ENCODE measurements around the gene HOXD9. TPM values are rescaled to one million over a fixed set of nuclear protein-coding genes. Genes with fewer than 3 reads are reported as not detected.

Gene HOXD9
- polyA plus RNA-seq, 4 donors: 0.27 to 1.9 (median 0.28) TPM; not detected in 1

DNA sequence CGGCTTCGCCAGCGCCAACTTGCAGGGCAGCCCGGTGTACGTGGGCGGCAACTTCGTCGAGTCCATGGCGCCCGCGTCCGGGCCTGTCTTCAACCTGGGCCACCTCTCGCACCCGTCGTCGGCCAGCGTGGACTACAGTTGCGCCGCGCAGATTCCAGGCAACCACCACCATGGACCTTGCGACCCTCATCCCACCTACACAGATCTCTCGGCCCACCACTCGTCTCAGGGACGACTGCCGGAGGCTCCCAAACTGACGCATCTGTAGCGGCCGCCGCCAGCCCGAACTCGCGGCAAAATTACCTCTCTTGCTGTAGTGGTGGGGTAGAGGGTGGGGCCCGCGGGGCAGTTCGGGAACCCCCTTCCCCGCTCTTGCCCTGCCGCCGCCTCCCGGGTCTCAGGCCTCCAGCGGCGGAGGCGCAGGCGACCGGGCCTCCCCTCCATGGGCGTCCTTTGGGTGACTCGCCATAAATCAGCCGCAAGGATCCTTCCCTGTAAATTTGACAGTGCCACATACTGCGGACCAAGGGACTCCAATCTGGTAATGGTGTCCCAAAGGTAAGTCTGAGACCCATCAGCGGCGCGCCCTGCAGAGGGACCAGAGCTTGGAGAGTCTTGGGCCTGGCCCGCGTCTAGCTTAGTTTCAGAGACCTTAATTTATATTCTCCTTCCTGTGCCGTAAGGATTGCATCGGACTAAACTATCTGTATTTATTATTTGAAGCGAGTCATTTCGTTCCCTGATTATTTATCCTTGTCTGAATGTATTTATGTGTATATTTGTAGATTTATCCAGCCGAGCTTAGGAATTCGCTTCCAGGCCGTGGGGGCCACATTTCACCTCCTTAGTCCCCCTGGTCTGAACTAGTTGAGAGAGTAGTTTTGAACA lies 49.7 kb downstream of the HOXD9 start:
- no peak for FAIRE-seq

DNA sequence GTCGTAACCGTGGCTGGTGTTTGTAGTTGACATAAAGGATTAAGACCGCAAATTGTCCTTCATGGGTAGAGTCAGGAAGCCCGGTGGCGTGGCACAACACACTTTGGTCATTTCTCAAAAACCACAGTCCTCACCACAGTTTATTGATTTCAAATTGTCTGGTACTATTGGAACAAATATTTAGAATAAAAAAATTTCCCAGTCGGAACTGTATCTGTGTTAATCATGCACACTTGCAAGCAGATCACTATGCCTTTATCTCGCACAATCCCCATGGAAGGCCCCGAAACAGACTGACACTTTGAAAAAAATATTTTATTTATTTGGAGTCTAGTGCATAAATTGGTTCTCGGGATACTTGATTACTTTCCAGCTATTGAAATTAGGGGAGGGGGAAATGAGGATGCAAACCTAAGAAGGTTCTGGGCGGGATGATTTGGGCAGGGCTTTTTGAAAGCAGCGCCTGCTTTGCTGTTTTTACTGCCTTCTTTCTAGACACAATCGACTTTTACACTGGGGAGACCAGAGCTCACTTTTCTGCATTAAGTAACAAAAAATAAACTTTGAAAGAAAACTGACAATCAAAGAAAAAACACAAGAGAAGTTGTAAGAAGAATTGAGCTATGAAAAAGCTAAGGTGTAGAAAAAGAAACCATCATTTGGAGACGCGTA lies 50.5 kb downstream of the HOXD9 start:
- 27 to 42% (median 32%) methylated on average over 14 of the region's 14 CpGs for WGBS, 3 donors
- no peak for DNase-seq
- Histone ChIP-seq H3K4me3 (ENCODE audit: low read depth in 1 of 3, low read length in 3 of 3) (no peak overlapping the region), H3K27ac (ENCODE audit: low read depth in 1 of 3, low read length in 2 of 3) (no peak overlapping the region), H3K36me3 (ENCODE audit: control insufficient read depth in 3 of 3, insufficient read depth in 2 of 3, low read depth in 1 of 3, low read length in 3 of 3) (peaks cover 0 to 2% (median 0%) of the 10 kb centered on the region in 3 donors), H3K27me3 (ENCODE audit: control insufficient read depth in 3 of 3, insufficient read depth in 3 of 3, low read length in 3 of 3) (peaks cover 5 to 94% (median 58%) of the 10 kb centered on the region in 3 donors), H3K4me1 (ENCODE audit: control insufficient read depth in 3 of 3, insufficient read depth in 2 of 3, low read depth in 1 of 3, low read length in 2 of 3) (no peaks in the 10 kb centered on the region), H3K9me3 (ENCODE audit: control insufficient read depth in 2 of 2, insufficient read depth in 1 of 2, low read depth in 1 of 2, low read length in 1 of 2) (peaks cover 0 to 4% of the 10 kb centered on the region in 2 donors)
- no peak for FAIRE-seq

More for the DNA sequence above, 49.7 kb downstream of the HOXD9 start:
- H3K4me3 ChIP-seq (ENCODE audit: low read depth in 1 of 3, low read length in 3 of 3): no peak overlapping the region
- H3K4me1 ChIP-seq (ENCODE audit: control insufficient read depth in 3 of 3, insufficient read depth in 2 of 3, low read depth in 1 of 3, low read length in 2 of 3): no peaks in the 10 kb centered on the region
- no peak for DNase-seq
- H3K27me3 ChIP-seq (ENCODE audit: control insufficient read depth in 3 of 3, insufficient read depth in 3 of 3, low read length in 3 of 3): peaks cover 5 to 93% (median 57%) of the 10 kb centered on the region in 3 donors
- H3K9me3 ChIP-seq (ENCODE audit: control insufficient read depth in 2 of 2, insufficient read depth in 1 of 2, low read depth in 1 of 2, low read length in 1 of 2): peaks cover 0 to 4% of the 10 kb centered on the region in 2 donors
- peaks cover 0 to 2% (median 0%) of the 10 kb centered on the region in 3 donors for H3K36me3 ChIP-seq (ENCODE audit: control insufficient read depth in 3 of 3, insufficient read depth in 2 of 3, low read depth in 1 of 3, low read length in 3 of 3)
- 21 to 26% (median 25%) methylated on average over 60 of the region's 60 CpGs for WGBS, 3 donors
- H3K27ac ChIP-seq (ENCODE audit: low read depth in 1 of 3, low read length in 2 of 3): no peak overlapping the region

DNA sequence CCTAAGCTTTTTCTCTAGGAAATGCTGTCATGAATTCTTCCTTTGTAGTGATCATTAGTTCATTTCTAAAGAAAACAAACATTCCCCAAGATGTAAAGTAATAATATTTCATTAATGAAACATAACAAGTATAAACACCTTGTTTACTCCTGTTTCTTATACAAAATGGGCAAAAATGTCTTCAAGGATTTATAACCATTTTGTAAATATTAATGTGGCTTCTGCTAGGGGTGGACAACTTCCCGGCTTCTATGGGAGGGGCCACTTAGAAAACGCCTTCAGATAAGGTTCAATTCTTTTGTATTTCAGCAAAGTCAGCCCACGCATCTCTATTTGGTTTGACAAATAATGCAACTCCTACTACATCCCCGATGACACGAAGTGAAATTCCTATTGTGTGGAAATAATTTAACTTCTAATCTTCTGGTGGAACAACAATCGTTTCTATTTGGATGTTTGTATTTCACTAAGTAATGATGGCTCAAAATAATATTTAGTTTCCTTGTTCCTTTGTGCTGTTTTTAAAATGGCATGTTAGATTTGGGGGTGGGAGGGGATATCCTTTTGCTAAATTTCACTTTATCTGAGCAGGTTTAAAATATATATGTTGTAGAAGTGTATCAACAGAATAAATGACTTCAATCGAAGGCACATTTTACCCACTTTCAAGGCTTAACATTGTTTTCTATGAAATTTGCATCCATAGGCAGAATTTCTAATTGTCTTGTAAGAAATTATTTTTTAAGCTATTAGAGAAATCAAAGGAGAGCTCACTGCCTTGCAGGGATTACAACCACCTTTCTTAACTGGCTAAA lies 51.3 kb downstream of the HOXD9 start:
- WGBS, 3 donors: 5 to 17% (median 9%) methylated on average over 7 of the region's 7 CpGs
- FAIRE-seq: no peak

DNA sequence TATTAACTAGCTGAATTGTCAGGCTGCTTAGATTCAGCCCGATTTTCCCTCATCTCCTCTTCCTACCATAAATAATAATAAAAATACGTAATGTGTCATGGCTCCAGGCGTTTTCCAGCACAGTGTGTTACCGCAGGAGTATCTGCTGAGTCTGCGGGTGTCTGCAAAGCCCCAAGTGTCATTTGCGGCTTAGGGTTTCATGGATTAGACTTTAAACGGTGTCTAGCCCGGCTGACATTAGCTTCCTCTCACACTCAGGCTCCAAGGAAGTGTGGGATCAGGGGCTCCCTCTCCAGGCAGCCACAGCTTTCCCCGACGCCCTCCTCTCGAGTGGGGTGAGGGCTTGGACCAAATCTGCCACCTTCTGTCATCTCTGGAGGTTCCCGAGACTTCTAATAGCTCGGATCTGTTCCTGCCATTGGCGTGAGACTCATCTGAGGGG lies 51.9 kb downstream of the HOXD9 start:
- H3K27me3 ChIP-seq (ENCODE audit: control insufficient read depth in 3 of 3, insufficient read depth in 3 of 3, low read length in 3 of 3): peaks cover 5 to 94% (median 58%) of the 10 kb centered on the region in 3 donors
- FAIRE-seq (no peak), DNase-seq (peak in 1 of 2 donors; percentile 53)
- H3K36me3 ChIP-seq (ENCODE audit: control insufficient read depth in 3 of 3, insufficient read depth in 2 of 3, low read depth in 1 of 3, low read length in 3 of 3): peaks cover 0 to 2% (median 0%) of the 10 kb centered on the region in 3 donors
- H3K9me3 ChIP-seq (ENCODE audit: control insufficient read depth in 2 of 2, insufficient read depth in 1 of 2, low read depth in 1 of 2, low read length in 1 of 2): peaks cover 0 to 4% of the 10 kb centered on the region in 2 donors
- no peaks in the 10 kb centered on the region for H3K4me1 ChIP-seq (ENCODE audit: control insufficient read depth in 3 of 3, insufficient read depth in 2 of 3, low read depth in 1 of 3, low read length in 2 of 3)
- WGBS, 3 donors: 2 to 10% (median 3%) methylated on average over 14 of the region's 14 CpGs
- peak overlapping the region in 1 of 3 donors; percentile 5 for H3K27ac ChIP-seq (ENCODE audit: low read depth in 1 of 3, low read length in 2 of 3)
- no peak overlapping the region for H3K4me3 ChIP-seq (ENCODE audit: low read depth in 1 of 3, low read length in 3 of 3)

More for the DNA sequence above, 51.3 kb downstream of the HOXD9 start:
- Histone ChIP-seq H3K27ac (ENCODE audit: low read depth in 1 of 3, low read length in 2 of 3) (no peak overlapping the region), H3K4me1 (ENCODE audit: control insufficient read depth in 3 of 3, insufficient read depth in 2 of 3, low read depth in 1 of 3, low read length in 2 of 3) (no peaks in the 10 kb centered on the region), H3K4me3 (ENCODE audit: low read depth in 1 of 3, low read length in 3 of 3) (no peak overlapping the region), H3K9me3 (ENCODE audit: control insufficient read depth in 2 of 2, insufficient read depth in 1 of 2, low read depth in 1 of 2, low read length in 1 of 2) (peaks cover 0 to 4% of the 10 kb centered on the region in 2 donors), H3K27me3 (ENCODE audit: control insufficient read depth in 3 of 3, insufficient read depth in 3 of 3, low read length in 3 of 3) (peaks cover 5 to 94% (median 61%) of the 10 kb centered on the region in 3 donors), H3K36me3 (ENCODE audit: control insufficient read depth in 3 of 3, insufficient read depth in 2 of 3, low read depth in 1 of 3, low read length in 3 of 3) (peaks cover 0 to 2% (median 0%) of the 10 kb centered on the region in 3 donors)
- no peak for DNase-seq

Other genes starting within 250 kb of the HOXD9 start
- 10 to 100 TPM in 1 of 4 donors, 1 to 10 TPM in 3; 2.2 to 19.6 (median 5.0) TPM for gene LNPK, start 120.5 kb upstream of the HOXD9 start, polyA plus RNA-seq
- not detected for gene EVX2, start 38.8 kb upstream of the HOXD9 start, polyA plus RNA-seq
- gene HOXD13, start 30.0 kb upstream of the HOXD9 start, polyA plus RNA-seq: not detected
- gene HOXD12, start 22.9 kb upstream of the HOXD9 start, polyA plus RNA-seq: not detected
- not detected for gene HOXD11, start 15.4 kb upstream of the HOXD9 start, polyA plus RNA-seq
- gene HOXD10, start 5.9 kb upstream of the HOXD9 start, polyA plus RNA-seq: under 1 TPM in 1 of 4 donors, not detected in 3; 0.09 TPM
- gene HOXD8, start 7.0 kb downstream of the HOXD9 start, polyA plus RNA-seq: 1 to 10 TPM in 3 of 4 donors, under 1 TPM in 1; 0.89 to 7.3 (median 3.6) TPM
- gene HOXD4, start 28.8 kb downstream of the HOXD9 start, polyA plus RNA-seq: 10 to 100 TPM in 1 of 4 donors, under 1 TPM in 1, not detected in 2; 0.97 to 14.7 TPM
- gene HOXD3, start 34.6 kb downstream of the HOXD9 start, polyA plus RNA-seq: 1 to 10 TPM in 1 of 4 donors, under 1 TPM in 1, not detected in 2; 0.98 to 5.2 TPM
- 1 to 10 TPM in 1 of 4 donors, under 1 TPM in 1, not detected in 2; 1.00 to 8.2 TPM for gene HOXD1, start 65.9 kb downstream of the HOXD9 start, polyA plus RNA-seq
- gene MTX2, start 146.7 kb downstream of the HOXD9 start, polyA plus RNA-seq: 10 to 100 TPM; 28.1 to 53.7 (median 40.7) TPM

All from small intestine (tissue), 7 donors.